Measurements from ENCODE around the gene ZFAND3. TPM values are rescaled to one million over a fixed set of nuclear protein-coding genes. Genes with fewer than 3 reads are reported as not detected.

Gene ZFAND3
- total and polyA plus RNA-seq, 2 donors (not counting 3 experiments of a cell fraction or from before 2014, with no cell fraction given): 15.4 to 54.2 TPM

DNA sequence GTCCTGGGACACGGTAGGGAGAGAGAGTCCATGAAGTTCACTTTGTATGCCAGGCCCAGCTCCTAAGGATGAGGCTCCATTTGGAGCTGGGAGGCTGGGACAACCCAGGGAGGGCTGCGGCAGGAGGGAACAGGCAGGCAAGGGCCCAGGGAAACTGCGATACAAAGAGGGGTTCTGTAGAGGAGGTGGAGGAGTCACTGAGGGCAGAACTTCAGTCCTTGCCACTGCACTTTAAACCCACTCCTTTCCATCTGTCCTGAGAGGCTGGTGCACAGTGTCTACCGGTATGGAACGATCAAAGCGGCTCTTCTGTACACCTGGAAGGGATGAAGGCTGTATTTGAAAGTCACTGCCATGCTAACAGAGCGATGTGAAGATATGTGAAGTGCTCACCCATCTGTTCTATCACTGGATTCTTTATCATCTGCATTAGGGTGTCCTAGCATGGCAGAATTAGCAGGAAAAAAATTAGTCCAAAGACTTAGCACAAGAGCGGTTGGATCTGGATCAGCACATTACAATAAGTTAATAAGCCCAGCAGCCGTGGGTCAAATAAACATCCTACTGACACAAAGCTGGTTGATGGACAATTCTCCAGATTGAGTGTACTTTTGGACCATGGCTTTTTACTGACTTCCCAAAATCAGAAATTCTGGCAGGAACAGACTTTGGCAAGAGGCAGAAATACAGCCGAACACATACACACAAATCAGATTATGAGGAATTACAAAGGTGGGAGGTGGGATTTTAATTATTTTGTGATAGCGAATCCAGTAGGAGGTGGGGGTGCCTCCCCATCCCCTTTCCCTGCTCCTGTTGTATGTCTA is 20.9 kb upstream of the ZFAND3 start:
- no peak for FAIRE-seq
- DNase-seq (ENCODE audit: low read depth, low spot score): no peak
- TF ChIP-seq EZH2 (IDR thresholded peaks at IDR 0.05; ENCODE audit: borderline replicate concordance, low read depth, low read length, severe bottlenecking): no peak
- Histone ChIP-seq H3K9me1 (replicated peaks; ENCODE audit: control insufficient read depth, extremely low read depth, insufficient read depth, low read length) (no peaks in the 10 kb centered on the region), H2AFZ (ENCODE audit: low read depth, low read length) (no peak overlapping the region), H3K4me3 (replicated peaks in 1 of 3; ENCODE audit: insufficient read depth in 1 of 3, low read depth in 1 of 3, low read length in 3 of 3) (no peak overlapping the region), H3K4me2 (ENCODE audit: insufficient read depth, low read length) (no peak overlapping the region), H4K20me1 (replicated peaks; ENCODE audit: control insufficient read depth, extremely low read depth, insufficient read depth, low read length) (no peaks in the 10 kb centered on the region), H3K4me1 (ENCODE audit: control insufficient read depth, extremely low read depth, insufficient read depth, low read length) (no peaks in the 10 kb centered on the region), H3K27ac (ENCODE audit: insufficient read depth, low read depth, low read length) (no peak overlapping the region), H3K9ac (replicated peaks; ENCODE audit: extremely low read depth, insufficient read depth, low read length) (no peak overlapping the region), H3K36me3 (ENCODE audit: control insufficient read depth in 2 of 2, extremely low read depth in 1 of 2, insufficient read depth in 2 of 2, low read length in 2 of 2) (no peaks in the 10 kb centered on the region), H3K79me2 (ENCODE audit: control insufficient read depth, insufficient read depth, low read length) (no peaks in the 10 kb centered on the region), H3K27me3 (ENCODE audit: control insufficient read depth in 2 of 2, insufficient read depth in 2 of 2, low read length in 2 of 2) (peaks cover 17 to 22% of the 10 kb centered on the region in 2 experiments), H3K9me3 (replicated peaks; ENCODE audit: control insufficient read depth, insufficient read depth, low read length) (no peaks in the 10 kb centered on the region)
- intact Hi-C loops (cut with micrococcal nuclease): loop anchor here (10.0 kb wide), 1 partner anchor 356 kb away; no protein-coding TSS in a partner anchor
- CTCF ChIA-PET: interaction anchor here (5.0 kb wide), 1 partner anchor 7 kb away, joined by 20 read pairs; no protein-coding TSS in a partner anchor
- no TSS peak for BruUV-seq (replicated peaks)
- POLR2A ChIA-PET: no interaction called here
- dilution Hi-C loops (cut with MboI; ENCODE audit: extremely low pct_ligation_motif_present, low sequenced_read_pairs): no loop called here

DNA sequence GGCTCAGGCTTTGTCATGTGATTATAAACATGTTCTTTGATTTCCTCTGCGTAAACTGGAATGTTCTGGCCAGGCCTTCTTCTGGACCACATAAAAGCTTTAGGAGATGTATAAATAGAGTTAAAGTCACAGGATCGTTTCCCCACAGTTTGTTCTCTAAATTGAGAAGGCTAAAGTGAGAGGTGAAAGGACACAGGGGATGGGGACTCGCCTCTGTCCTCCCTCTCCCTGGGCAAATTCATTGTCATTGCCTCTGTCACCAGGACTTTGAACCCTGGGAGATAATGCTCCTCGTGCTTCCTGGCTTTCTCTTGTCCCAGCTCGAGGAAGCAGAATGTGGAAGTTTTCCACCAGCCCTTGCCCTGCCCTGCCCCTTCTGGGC is 20.3 kb upstream of the ZFAND3 start:
- Histone ChIP-seq H3K4me2 (ENCODE audit: insufficient read depth, low read length) (no peak overlapping the region), H3K9me3 (replicated peaks; ENCODE audit: control insufficient read depth, insufficient read depth, low read length) (no peaks in the 10 kb centered on the region), H4K20me1 (replicated peaks; ENCODE audit: control insufficient read depth, extremely low read depth, insufficient read depth, low read length) (no peaks in the 10 kb centered on the region), H3K36me3 (ENCODE audit: control insufficient read depth in 2 of 2, extremely low read depth in 1 of 2, insufficient read depth in 2 of 2, low read length in 2 of 2) (no peaks in the 10 kb centered on the region), H3K4me3 (replicated peaks in 1 of 3; ENCODE audit: insufficient read depth in 1 of 3, low read depth in 1 of 3, low read length in 3 of 3) (no peak overlapping the region), H3K4me1 (ENCODE audit: control insufficient read depth, extremely low read depth, insufficient read depth, low read length) (no peaks in the 10 kb centered on the region), H3K9ac (replicated peaks; ENCODE audit: extremely low read depth, insufficient read depth, low read length) (no peak overlapping the region), H3K27me3 (ENCODE audit: control insufficient read depth in 2 of 2, insufficient read depth in 2 of 2, low read length in 2 of 2) (peaks cover 18 to 28% of the 10 kb centered on the region in 2 experiments), H3K79me2 (ENCODE audit: control insufficient read depth, insufficient read depth, low read length) (no peaks in the 10 kb centered on the region), H3K27ac (ENCODE audit: insufficient read depth, low read depth, low read length) (no peak overlapping the region), H3K9me1 (replicated peaks; ENCODE audit: control insufficient read depth, extremely low read depth, insufficient read depth, low read length) (no peaks in the 10 kb centered on the region), H2AFZ (ENCODE audit: low read depth, low read length) (no peak overlapping the region)
- dilution Hi-C loops (cut with MboI; ENCODE audit: extremely low pct_ligation_motif_present, low sequenced_read_pairs) (no loop called here), intact Hi-C loops (cut with micrococcal nuclease) (loop anchor here (10.0 kb wide), 1 partner anchor 356 kb away; no protein-coding TSS in a partner anchor)
- no TSS peak for BruUV-seq (replicated peaks)
- CTCF ChIA-PET: interaction anchor here (5.0 kb wide), 1 partner anchor 8 kb away, joined by 20 read pairs; no protein-coding TSS in a partner anchor
- POLR2A ChIA-PET: no interaction called here
- no peak for DNase-seq (ENCODE audit: low read depth, low spot score)
- no peak for TF ChIP-seq MYC (IDR thresholded peaks at IDR 0.05; ENCODE audit: low read depth, low read length)
- TF ChIP-seq POLR2AphosphoS5 (IDR thresholded peaks at IDR 0.05; ENCODE audit: insufficient read depth, low read depth, low read length): no peak
- no peak for TF ChIP-seq POLR2A (IDR thresholded peaks at IDR 0.05; ENCODE audit: low read depth, low read length)
- no peak for TF ChIP-seq JUN (IDR thresholded peaks at IDR 0.05; ENCODE audit: borderline replicate concordance, insufficient read depth, insufficient read length, low read depth)
- no peak for TF ChIP-seq FOS (IDR thresholded peaks at IDR 0.05; ENCODE audit: borderline replicate concordance, insufficient read depth, low read length)
- no peak for TF ChIP-seq GATA2 (IDR thresholded peaks at IDR 0.05; ENCODE audit: insufficient read depth, insufficient read length, low read depth, low read length)
- TF ChIP-seq EZH2 (IDR thresholded peaks at IDR 0.05; ENCODE audit: borderline replicate concordance, low read depth, low read length, severe bottlenecking): no peak
- TF ChIP-seq, protein P1, sequence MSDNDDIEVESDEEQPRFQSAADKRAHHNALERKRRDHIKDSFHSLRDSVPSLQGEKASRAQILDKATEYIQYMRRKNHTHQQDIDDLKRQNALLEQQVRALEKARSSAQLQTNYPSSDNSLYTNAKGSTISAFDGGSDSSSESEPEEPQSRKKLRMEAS (IDR thresholded peaks at IDR 0.05; ENCODE audit: insufficient read depth, insufficient read length): no peak
- TF ChIP-seq, protein P2, sequence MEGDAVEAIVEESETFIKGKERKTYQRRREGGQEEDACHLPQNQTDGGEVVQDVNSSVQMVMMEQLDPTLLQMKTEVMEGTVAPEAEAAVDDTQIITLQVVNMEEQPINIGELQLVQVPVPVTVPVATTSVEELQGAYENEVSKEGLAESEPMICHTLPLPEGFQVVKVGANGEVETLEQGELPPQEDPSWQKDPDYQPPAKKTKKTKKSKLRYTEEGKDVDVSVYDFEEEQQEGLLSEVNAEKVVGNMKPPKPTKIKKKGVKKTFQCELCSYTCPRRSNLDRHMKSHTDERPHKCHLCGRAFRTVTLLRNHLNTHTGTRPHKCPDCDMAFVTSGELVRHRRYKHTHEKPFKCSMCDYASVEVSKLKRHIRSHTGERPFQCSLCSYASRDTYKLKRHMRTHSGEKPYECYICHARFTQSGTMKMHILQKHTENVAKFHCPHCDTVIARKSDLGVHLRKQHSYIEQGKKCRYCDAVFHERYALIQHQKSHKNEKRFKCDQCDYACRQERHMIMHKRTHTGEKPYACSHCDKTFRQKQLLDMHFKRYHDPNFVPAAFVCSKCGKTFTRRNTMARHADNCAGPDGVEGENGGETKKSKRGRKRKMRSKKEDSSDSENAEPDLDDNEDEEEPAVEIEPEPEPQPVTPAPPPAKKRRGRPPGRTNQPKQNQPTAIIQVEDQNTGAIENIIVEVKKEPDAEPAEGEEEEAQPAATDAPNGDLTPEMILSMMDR (IDR thresholded peaks at IDR 0.05; ENCODE audit: extremely low read depth in 1 of 2, insufficient read depth in 1 of 2, low read depth in 1 of 2, low read length in 2 of 2): no peak
- FAIRE-seq: no peak
